Gastroesophageal sphincter (tissue), 4 donors: ENCODE measurements around the gene LCN9. TPM values are rescaled to one million over a fixed set of nuclear protein-coding genes. Genes with fewer than 3 reads are reported as not detected.

ENCODE experiments used
- ATAC-seq: fragments of 150-250 bp; one replicate; pipeline ENCODE4 v1.9.1; 2016; ENCODE audit warnings: mild to moderate bottlenecking, moderate library complexity
- H3K27ac ChIP-seq, 4 donors: fragments of 200-600 bp; sonication (generic) in 3 of 4; 1 replicate in 3 of 4; 2 replicates in 1 of 4; pipeline ENCODE4 v1.5.1; 2016 to 2019
- H3K27me3 ChIP-seq: fragments of 200-600 bp; sonication (generic); one replicate; pipeline ENCODE4 v1.5.1; 2019
- H3K36me3 ChIP-seq, 2 donors: fragments of 200-600 bp; sonication (generic); one replicate each; pipeline ENCODE4 v1.5.1; 2019; ENCODE audit warnings: control low read depth in 1 of 2
- H3K4me1 ChIP-seq, 3 donors: fragments of 200-600 bp; sonication (generic); 1 replicate in 2 of 3; 2 replicates in 1 of 3; pipeline ENCODE4 v1.5.1; 2016 to 2019; ENCODE audit warnings: control low read depth in 2 of 3
- H3K4me3 ChIP-seq, 2 donors: fragments of 200-600 bp; sonication (generic); one replicate each; pipeline ENCODE4 v1.5.1; 2019; ENCODE audit warnings: mild to moderate bottlenecking in 1 of 2, moderate library complexity in 1 of 2
- H3K9me3 ChIP-seq, 3 donors: fragments of 200-600 bp; sonication (generic); one replicate each; pipeline ENCODE4 v1.5.1; 2017 to 2019; ENCODE audit warnings: control low read depth in 2 of 3
- EP300 ChIP-seq: sonication (generic); formaldehyde crosslinking; IDR thresholded peaks from one replicate; pipeline ENCODE4 v1.6.1; 2017; ENCODE audit warnings: antibody characterized with exemption, mild to moderate bottlenecking
- POLR2A ChIP-seq, 2 donors: fragments of 450-650 bp; IDR thresholded peaks; one replicate each; pipeline ENCODE4 v1.6.1; 2017; ENCODE audit warnings: antibody characterized with exemption in 2 of 2, mild to moderate bottlenecking in 2 of 2, moderate library complexity in 1 of 2
- POLR2AphosphoS5 ChIP-seq: sonication (generic); formaldehyde crosslinking; IDR thresholded peaks from one replicate; pipeline ENCODE4 v1.6.1; 2017; ENCODE audit warnings: antibody characterized with exemption
- WGBS, 2 donors: methylation state at CpG; one replicate each; pipeline ENCODE4 v1.1.5; 2018; ENCODE audit warnings: low coverage in 1 of 2; 5-methylcytosine and 5-hydroxymethylcytosine counted together
- total RNA-seq, 4 donors: library from RNA; depleted of rRNA; stranded (reverse); fragments of >200 nt; gene quantifications; one replicate each; pipeline ENCODE4 v1.1.0, GENCODE V29; 2016
- TF ChIP-seq, protein P1 (sequence below), 4 experiments: fragments of 200-600 bp in 2 of 4; fragments of 450-650 bp in 2 of 4; sonication (generic) in 1 of 4; IDR thresholded peaks; one replicate each; pipeline ENCODE4 v1.5.1; 2017 to 2019; ENCODE audit warnings: antibody characterized with exemption in 4 of 4, mild to moderate bottlenecking in 2 of 4, moderate library complexity in 2 of 4

Gene LCN9
- total RNA-seq, 4 donors from 2014 or later, result not detected

DNA sequence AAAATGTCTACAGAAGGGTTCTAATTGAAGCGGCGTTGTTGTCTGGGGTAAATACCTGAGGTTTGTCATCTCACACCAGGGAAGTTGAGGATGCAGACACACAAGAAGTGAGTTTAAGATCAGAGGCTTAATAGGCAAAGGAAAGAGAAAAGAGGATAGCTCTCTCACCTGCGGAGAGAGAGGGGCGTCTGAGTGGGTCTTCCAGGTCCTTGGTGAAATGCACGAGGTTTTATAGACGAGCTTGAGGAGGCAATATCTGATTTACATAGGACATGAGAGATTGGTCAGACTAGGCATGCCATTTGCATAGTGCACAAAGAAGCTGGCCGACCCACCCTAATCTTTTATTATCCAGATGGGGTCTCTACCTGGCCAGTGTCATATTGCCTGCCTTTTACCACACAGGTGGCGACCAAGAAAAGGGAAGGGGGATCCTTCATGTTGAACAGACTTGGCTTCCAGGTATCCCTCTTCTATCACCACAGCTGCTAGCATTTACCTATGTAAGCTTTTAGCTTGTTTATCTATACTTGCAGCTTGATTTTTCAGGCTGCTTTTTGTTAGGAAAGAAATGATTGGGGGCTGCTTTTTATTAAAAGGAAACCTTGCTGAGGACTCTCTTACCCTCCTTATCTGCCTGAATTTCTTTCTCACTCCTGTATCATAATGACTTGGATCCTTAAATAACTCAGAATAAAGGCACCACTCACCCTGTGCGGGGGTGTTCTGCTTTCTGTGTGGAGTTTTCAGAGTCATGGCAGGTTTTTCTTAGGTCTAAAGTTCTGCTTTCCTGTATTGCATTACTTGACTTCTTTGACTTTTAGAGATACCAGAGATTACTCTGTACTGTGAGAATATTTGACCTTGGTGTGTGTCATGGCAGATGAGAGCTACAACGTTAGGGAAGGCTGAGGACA is 14.4 kb upstream of the LCN9 start:
- 70 to 73% methylated on average over 6 to 10 of the region's 10 CpGs for WGBS, 2 donors
- no peak for TF ChIP-seq POLR2A (IDR thresholded peaks at IDR 0.05)
- Histone ChIP-seq H3K27me3 (peaks cover 9% of the 10 kb centered on the region), H3K9me3 (peaks cover 0 to 56% (median 0%) of the 10 kb centered on the region in 3 donors), H3K27ac (no peak overlapping the region), H3K4me1 (no peaks in the 10 kb centered on the region), H3K4me3 (no peak overlapping the region), H3K36me3 (no peaks in the 10 kb centered on the region)
- no peak for ATAC-seq

DNA sequence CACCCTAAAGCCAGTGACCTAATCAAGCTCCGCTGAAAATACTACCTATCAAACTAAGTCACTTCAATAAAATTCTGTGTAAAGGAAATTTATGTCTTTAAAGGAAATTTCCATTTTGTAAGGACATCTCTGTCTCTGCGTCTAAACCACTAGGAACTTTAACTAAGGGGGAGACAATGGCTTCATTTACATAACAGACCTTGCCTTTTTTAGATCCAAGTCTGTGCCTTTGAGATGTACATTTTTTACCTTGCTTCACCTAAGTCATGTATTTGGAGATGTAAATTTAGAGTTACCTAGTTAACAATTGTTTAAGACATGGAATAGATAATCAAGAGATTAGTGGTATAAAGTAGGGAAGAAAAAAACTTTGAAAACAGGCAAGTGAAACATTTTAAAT is 13.6 kb upstream of the LCN9 start:
- H3K4me3 ChIP-seq, result no peak overlapping the region
- WGBS, 2 donors, result 63 to 82% methylated on average over 2 of the region's 2 CpGs
- no peak overlapping the region for H3K27ac ChIP-seq
- TF ChIP-seq POLR2AphosphoS5 (no peak), EP300 (no peak), POLR2A (IDR thresholded peaks at IDR 0.05) (no peak)
- TF ChIP-seq, protein P1, sequence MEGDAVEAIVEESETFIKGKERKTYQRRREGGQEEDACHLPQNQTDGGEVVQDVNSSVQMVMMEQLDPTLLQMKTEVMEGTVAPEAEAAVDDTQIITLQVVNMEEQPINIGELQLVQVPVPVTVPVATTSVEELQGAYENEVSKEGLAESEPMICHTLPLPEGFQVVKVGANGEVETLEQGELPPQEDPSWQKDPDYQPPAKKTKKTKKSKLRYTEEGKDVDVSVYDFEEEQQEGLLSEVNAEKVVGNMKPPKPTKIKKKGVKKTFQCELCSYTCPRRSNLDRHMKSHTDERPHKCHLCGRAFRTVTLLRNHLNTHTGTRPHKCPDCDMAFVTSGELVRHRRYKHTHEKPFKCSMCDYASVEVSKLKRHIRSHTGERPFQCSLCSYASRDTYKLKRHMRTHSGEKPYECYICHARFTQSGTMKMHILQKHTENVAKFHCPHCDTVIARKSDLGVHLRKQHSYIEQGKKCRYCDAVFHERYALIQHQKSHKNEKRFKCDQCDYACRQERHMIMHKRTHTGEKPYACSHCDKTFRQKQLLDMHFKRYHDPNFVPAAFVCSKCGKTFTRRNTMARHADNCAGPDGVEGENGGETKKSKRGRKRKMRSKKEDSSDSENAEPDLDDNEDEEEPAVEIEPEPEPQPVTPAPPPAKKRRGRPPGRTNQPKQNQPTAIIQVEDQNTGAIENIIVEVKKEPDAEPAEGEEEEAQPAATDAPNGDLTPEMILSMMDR (IDR thresholded peaks at IDR 0.05), result no peak
- no peaks in the 10 kb centered on the region for H3K36me3 ChIP-seq
- peaks cover 0 to 48% (median 0%) of the 10 kb centered on the region in 3 donors for H3K9me3 ChIP-seq
- peaks cover 9% of the 10 kb centered on the region for H3K27me3 ChIP-seq
- no peak for ATAC-seq
- H3K4me1 ChIP-seq, result no peaks in the 10 kb centered on the region

DNA sequence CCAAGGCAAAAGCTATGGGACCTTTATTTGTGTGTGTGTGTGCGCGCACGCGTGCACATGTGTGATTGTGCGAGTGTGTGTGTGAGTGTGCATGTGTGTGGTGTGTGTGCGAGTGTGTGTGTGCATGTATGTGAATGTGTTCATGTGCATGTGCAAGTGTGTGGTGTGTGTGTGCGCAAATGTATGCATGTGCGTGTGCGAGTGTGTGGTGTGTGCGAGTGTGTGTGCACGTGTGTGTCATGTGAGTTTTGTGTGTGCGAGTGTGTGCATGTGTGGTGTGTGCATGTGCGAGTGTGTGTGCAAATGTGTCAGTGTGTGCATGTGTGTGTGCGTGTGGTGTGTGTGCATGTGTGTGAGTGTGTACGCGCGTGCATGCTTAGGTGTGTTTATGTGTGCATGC is 12.7 kb upstream of the LCN9 start:
- TF ChIP-seq, protein P1 (IDR thresholded peaks at IDR 0.05), result no peak
- TF ChIP-seq POLR2A (IDR thresholded peaks at IDR 0.05) (no peak), EP300 (no peak), POLR2AphosphoS5 (no peak)
- Histone ChIP-seq H3K27ac (no peak overlapping the region), H3K9me3 (peaks cover 0 to 39% (median 0%) of the 10 kb centered on the region in 3 donors), H3K4me3 (no peak overlapping the region), H3K4me1 (no peaks in the 10 kb centered on the region), H3K27me3 (peaks cover 13% of the 10 kb centered on the region), H3K36me3 (no peaks in the 10 kb centered on the region)
- 91 to 93% methylated on average over 12 to 17 of the region's 17 CpGs for WGBS, 2 donors
- no peak for ATAC-seq

DNA sequence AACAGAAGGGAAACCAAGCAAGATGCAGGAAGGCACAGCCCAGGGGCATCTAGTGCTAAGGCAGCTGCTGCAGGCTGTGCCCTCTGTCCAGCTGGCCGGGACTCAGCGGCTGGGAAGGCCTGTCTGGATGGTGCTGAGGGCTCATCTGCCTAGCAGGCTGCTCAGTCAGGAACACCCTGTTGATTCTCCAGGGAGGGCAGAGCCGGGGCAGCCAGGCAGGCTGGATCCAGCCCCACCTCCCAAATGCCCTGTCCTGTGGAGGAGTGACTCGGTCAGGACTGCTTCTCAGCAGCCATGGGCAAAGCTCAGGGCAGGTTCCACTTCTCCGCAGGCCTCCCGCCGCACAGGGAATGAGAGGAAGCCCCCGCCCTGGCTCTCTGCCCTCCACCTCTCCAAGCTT is 7.8 kb upstream of the LCN9 start:
- WGBS, 2 donors, result no CpG with 5 or more reads among the region's 8 CpGs
- TF ChIP-seq, protein P1 (IDR thresholded peaks at IDR 0.05), result no peak
- TF ChIP-seq POLR2AphosphoS5 (no peak), POLR2A (IDR thresholded peaks at IDR 0.05) (no peak), EP300 (no peak)
- H3K4me1 ChIP-seq, result no peaks in the 10 kb centered on the region
- peaks cover 21% of the 10 kb centered on the region for H3K27me3 ChIP-seq
- H3K9me3 ChIP-seq, result no peaks in the 10 kb centered on the region
- no peak overlapping the region for H3K4me3 ChIP-seq
- H3K27ac ChIP-seq, result no peak overlapping the region
- H3K36me3 ChIP-seq, result no peaks in the 10 kb centered on the region
- no peak for ATAC-seq

DNA sequence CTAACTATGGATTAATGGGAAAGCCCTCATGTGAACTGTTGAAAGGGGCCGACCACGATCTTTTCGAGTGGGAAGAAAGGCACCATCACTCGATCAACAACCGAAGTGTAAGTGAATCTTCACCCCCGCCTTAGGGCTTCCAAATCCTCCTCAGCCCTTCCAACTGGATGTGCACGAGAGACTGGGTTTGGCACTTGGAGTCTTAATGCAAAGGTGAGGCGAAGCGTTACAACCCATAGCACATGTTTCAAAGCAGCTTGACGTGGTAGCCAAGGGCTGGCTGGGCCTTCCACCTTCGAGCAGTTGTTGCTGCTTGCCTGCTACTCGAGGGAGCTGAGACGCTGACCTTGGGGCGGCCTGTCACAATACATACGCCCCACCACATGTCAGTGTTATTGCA is 5.7 kb upstream of the LCN9 start:
- TF ChIP-seq POLR2AphosphoS5 (no peak), POLR2A (IDR thresholded peaks at IDR 0.05) (no peak), EP300 (no peak)
- TF ChIP-seq, protein P1 (IDR thresholded peaks at IDR 0.05), result no peak
- 68 to 79% methylated on average over 7 to 9 of the region's 15 CpGs for whole genome bisulfite sequencing, 2 donors
- Histone ChIP-seq H3K36me3 (no peaks in the 10 kb centered on the region), H3K9me3 (no peaks in the 10 kb centered on the region), H3K27me3 (peaks cover 23% of the 10 kb centered on the region), H3K4me3 (no peak overlapping the region), H3K4me1 (no peaks in the 10 kb centered on the region), H3K27ac (no peak overlapping the region)
- ATAC-seq, result no peak
